Vein endothelial cell (primary cell): ENCODE measurements around the gene SLC25A13. TPM values are rescaled to one million over a fixed set of nuclear protein-coding genes. Genes with fewer than 3 reads are reported as not detected.

Experiments
- small RNA-seq: library from RNA; depleted of rRNA; stranded (forward); fragments of <200 nt; gene quantifications from one replicate; pipeline ENCODE3, GENCODE V24; 2012
- total RNA-seq: library from RNA; depleted of rRNA; stranded (reverse); fragments of >200 nt; gene quantifications from 2 replicates; pipeline ENCODE4 v1.2.3, GENCODE V29; 2012

The SLC25A13 gene, protein sequence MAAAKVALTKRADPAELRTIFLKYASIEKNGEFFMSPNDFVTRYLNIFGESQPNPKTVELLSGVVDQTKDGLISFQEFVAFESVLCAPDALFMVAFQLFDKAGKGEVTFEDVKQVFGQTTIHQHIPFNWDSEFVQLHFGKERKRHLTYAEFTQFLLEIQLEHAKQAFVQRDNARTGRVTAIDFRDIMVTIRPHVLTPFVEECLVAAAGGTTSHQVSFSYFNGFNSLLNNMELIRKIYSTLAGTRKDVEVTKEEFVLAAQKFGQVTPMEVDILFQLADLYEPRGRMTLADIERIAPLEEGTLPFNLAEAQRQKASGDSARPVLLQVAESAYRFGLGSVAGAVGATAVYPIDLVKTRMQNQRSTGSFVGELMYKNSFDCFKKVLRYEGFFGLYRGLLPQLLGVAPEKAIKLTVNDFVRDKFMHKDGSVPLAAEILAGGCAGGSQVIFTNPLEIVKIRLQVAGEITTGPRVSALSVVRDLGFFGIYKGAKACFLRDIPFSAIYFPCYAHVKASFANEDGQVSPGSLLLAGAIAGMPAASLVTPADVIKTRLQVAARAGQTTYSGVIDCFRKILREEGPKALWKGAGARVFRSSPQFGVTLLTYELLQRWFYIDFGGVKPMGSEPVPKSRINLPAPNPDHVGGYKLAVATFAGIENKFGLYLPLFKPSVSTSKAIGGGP
- total RNA-seq, result 31.4 and 41.1 TPM in 2 replicates

DNA sequence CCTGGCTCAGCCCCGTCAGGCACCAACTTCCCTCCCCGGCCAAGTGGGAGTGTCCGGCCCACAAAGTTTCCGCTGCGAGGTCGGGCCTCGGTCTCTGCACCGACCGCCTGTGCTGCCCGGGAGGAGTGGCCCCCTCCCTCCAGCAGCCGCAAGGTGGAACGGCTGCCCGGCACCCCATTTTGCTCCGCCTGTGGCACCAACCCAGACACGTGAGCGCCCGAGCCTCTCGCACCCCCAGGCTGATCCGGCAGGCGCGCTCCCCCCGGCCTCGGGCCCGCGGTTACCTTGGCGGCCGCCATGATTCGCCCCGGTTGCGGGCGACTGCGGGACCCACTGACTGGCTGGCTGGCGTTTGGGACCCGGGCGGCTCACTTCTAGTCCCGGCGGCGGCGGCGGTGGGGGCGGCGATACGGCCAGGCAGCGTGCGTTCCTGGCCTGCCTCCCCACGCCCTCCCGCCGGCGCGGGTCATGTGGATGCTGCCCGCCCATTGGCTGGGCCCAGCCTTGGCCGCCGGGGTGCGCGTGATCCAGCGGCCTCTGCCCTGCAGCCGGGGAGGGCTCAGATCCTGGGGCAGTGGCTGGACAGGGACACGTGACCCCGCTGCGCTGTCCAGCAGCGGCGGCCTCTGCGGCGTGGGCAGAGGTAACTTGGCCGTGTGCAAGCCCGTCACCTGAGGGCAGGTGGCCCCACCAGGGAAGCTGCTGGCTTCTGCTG, at the start of gene SLC25A13:
SLC25A13 (minus strand) TSS at position 441 of the 715 bp plus-strand sequence; CDS start at position 299, 142 bp downstream.

Small RNAs within 50 kb of the gene (small RNA-seq; reads per million reads assigned to genes)
- gene AC084368.1 (not detected), gene MIR591 (not detected), gene RNU6-364P (not detected), gene RNU6-532P (not detected)
